Fibroblast of gingiva (primary cell): ENCODE measurements around the gene ALG1.
"Not testable (repeated sequence)": the region's sequence is repeated elsewhere in the genome, so short reads cannot be mapped to it uniquely, and the experiment has no call there.

Experiments
- DNase-seq: peaks from one replicate; pipeline ENCODE4 v3.0.0-alpha.2; 2011; ENCODE audit warnings: low read depth

The ALG1 gene

DNA sequence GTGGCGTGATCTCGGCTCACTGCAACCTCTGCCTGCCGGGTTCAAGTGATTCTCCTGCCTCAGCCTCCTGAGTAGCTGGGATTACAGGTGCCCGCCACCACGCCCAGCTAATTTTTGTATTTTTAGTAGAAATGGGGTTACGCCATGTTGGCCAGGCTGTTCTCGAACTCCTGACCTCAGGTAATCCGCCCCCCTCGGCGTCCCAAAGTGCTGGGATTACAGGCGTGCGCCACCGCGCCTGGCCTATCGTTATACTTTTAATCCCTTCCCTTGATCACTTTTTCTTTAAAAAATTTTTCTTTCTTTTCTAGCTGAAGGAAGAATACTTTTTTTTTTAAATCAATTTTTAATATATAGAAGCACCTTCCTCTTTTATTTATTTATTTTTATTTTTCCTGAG lies 2.1 kb downstream of the ALG1 start:
- DNase-seq: not testable (repeated sequence)

DNA sequence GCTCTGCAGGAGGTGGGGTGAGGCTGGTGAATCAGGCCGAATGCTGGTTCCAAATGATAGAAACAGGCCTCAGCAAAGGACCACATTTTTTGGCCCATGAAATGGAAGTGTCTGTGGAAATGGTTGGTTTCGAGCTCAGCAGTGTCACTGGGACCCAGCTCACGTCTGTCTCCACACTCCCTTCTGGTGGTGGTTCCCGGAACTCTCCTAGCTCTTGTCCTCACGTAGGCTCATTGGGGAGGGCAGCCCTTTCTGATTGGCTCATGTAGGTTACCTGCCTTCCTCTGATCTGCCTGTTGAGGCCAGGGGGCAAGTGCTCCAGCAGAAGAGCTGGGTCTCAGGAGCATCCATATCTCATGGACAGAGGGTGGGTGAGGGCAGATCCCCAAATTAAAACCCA lies 4.0 kb downstream of the ALG1 start:
- DNase-seq: no peak

- no peak for DNase-seq
Observed at GRCh38 chr16:5077304-5077703, 5.7 kb downstream of the ALG1 start.

DNA sequence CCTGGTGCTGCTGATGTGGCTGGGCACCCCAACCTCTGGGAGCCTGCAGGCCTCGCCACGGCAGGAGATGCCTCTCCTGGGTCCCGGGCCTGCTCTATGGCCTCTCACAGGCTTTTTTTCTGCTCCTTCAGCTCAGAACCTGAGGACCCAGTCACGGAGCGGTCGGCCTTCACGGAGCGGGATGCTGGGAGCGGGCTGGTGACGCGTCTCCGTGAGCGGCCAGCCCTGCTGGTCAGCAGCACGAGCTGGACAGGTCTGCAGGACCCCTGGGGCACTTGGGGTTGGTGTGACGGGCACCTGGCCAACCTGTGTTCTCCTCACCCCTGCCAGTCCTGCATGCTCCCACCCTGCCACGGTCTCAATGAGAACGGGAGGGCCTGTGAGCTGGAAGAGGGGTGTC lies 7.0 kb downstream of the ALG1 start:
- DNase-seq: no peak

DNA sequence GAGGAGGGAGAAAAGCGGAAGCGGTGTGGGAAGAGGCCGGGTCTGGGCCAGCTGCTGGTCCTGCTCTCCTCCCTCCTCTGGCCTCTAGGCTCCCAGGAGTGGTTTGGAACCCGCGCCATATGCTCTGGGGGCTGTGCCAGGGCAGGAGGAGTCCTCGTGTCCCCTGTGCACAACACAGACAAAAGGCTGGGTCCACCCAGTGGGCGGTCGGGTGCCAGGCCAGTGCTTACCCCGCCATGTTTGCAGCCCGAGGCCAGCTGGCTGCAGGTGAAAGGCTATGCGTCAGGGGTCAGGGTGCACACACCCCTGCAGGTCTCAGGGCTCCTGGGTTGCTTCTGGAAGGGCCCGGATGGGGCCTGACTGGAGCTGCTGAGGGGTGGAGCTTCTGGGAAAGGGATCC lies 8.8 kb downstream of the ALG1 start:
- not testable (repeated sequence) for DNase-seq

DNA sequence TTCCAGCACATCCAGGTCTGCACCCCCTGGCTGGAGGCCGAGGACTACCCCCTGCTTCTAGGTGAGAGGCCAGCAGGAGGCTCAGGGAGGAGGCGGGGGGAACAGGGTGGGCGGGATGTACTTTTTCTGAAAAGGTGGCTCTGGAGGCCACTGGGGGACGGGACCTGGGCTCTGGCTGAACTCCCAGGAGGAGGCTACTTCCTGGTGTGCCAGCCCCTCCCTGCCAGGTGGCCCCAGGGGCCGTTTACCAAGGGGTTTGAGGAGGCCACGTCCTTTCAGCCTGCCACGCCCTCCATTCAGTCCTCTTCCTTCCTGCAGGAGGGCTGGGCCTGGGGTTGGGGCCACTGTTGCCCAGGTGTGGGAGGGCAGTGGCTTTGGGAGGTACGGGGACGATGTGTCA lies 9.4 kb downstream of the ALG1 start:
- DNase-seq: not testable (repeated sequence)

DNA sequence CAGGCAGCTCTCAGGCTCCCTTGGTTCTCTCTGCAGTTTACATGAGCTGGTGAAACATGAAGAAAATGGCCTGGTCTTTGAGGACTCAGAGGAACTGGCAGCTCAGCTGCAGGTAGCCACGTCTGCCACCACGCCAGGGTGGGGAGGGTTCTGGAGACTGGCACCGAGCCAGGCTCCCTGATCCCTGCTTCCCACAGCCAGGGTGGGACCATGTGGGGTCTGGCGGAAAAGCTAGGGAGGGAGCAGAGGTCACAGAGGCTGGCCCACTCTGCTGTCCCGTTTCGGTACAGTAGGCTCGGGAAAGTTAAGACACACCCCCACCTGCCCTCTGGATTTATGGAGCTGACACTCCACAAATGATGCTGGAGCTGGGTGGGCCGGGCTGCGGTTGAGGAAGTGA lies 12.0 kb downstream of the ALG1 start:
- not testable (repeated sequence) for DNase-seq

- not testable (repeated sequence) for DNase-seq
Observed at GRCh38 chr16:5084099-5084731, 12.6 kb downstream of the ALG1 start.

- peak; percentile 23 for DNase-seq
Observed at GRCh38 chr16:5084802-5085201, 13.2 kb downstream of the ALG1 start.

- not testable (repeated sequence) for DNase-seq
Observed at GRCh38 chr16:5085716-5086115, 14.1 kb downstream of the ALG1 start.

- not testable (repeated sequence) for DNase-seq
Observed at GRCh38 chr16:5088086-5088790, 16.6 kb downstream of the ALG1 start.

- DNase-seq: not testable (repeated sequence)
Observed at GRCh38 chr16:5088936-5089335, 17.3 kb downstream of the ALG1 start.

DNA sequence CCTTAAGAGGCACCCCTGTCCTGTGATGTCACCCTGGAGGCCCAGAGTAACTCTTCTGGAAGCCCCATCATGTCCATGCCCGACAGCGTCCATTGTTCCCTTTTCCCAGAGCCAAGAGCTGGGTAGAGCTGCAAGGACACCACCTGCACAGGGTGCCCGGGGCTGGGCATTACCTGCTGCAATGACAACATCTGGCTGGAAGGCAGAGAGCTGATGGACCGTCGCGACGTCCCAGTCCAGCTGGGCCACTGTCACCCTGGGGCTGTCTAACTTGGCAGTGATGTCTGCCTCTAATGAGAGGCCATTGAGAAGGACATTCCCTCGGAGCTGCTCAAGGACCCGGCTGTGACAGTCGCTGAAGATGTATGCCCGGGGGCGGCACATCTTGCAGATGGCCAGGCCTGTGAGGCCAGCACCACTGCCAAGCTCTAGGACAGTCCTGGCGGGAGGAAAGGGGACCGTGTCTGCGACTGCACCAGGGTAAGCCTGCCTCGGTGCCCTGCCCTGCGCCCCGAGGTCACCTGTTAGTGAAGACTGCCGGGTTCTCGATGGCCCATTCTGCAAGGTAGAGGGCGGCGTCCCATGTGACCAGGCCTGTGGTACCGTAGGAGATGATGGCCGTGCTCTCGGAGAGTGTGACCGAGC lies 18.4 kb downstream of the ALG1 start:
- not testable (repeated sequence) for DNase-seq

DNA sequence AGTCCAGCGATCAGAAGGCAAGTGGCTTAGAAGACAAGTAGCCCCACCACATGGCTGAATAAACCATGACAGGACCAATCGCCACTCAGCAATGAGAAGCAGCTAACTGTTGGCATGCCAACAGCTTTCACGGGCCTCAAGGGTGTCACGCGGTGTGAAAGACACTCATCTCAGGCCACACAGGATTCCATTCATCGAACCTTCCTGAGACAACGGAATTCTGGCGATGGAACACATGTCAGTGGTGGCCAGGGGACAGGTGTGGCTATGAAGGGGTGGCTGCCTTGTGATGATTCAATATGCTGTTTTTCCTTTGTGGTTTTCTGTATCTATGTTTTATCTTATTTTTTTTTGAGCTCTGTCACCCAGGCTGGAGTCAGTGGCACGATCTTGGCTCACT lies 18.9 kb downstream of the ALG1 start:
- not testable (repeated sequence) for DNase-seq

DNA sequence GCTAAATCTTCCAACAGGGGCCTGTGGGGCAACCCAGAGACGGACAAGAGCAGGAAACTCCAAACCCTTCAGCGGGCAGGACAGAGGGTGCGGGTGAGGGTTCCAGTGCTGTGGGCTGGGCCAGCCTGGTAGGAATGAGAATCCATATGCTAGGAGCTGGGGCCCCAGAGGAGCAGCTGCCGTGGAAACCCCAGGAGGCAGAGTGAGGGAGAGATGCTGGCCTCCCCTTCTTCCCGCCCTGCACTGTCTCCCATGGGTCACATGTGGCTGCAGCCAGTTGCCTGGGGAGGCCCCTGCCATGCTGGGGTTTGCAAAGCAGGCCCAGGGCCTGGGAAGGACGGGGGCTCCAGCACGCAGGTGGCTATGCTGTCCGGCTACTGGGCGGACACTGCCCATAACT lies 21.4 kb downstream of the ALG1 start:
- DNase-seq: not testable (repeated sequence)

GRCh38 chr16:5093746-5094145 lies 22.1 kb downstream of the ALG1 start:
- not testable (repeated sequence) for DNase-seq

- DNase-seq: not testable (repeated sequence)
Observed at GRCh38 chr16:5095145-5095830, 23.6 kb downstream of the ALG1 start.

DNA sequence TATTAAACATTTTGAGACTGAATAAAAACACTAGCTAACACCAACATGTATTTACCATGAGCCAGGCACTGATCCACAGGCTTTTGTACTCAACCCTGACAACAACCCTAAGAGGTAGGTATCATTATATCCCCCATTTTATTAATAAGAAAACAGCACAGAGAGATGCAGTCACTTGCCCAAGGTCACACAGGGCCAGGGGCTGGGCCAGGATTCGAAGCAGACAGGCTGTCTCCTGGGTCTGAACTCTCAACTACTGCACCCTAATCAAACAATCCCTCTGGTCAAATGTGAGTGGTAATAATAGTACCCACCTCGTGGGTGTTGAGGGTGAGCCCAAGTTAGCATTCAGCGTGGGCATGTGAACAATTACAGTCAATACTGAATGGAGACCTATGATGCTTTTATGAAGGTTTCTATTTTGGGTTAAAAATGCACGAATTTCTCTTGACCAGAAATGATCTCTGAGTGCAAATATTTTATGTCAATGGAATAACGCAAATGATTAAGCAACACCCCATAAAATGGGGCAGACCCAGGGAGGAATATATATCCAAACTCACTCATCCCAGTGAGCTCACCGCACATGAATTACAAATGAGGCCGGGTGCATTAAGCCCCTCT lies 24.9 kb downstream of the ALG1 start:
- not testable (repeated sequence) for DNase-seq

DNA sequence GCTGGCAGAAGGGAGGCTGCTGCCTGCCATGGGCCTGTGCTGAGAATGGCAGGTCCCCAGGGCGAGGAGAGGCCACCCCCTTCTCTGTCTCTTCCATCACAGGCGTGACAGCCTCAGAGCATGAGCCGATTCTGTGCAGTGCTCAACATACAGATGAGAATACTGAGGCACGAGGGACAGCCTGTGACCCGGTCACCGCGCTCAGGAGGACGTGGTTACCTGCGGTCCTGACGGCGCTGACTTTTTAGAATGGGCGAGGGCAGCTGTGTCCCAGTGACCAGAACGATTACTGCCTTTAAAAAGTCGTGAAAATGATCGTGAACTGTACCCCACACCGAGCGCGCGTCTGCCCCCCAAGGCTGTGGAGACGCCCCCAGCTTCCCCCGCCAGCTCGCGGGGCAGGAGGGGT lies 25.4 kb downstream of the ALG1 start:
- DNase-seq: not testable (repeated sequence)

DNA sequence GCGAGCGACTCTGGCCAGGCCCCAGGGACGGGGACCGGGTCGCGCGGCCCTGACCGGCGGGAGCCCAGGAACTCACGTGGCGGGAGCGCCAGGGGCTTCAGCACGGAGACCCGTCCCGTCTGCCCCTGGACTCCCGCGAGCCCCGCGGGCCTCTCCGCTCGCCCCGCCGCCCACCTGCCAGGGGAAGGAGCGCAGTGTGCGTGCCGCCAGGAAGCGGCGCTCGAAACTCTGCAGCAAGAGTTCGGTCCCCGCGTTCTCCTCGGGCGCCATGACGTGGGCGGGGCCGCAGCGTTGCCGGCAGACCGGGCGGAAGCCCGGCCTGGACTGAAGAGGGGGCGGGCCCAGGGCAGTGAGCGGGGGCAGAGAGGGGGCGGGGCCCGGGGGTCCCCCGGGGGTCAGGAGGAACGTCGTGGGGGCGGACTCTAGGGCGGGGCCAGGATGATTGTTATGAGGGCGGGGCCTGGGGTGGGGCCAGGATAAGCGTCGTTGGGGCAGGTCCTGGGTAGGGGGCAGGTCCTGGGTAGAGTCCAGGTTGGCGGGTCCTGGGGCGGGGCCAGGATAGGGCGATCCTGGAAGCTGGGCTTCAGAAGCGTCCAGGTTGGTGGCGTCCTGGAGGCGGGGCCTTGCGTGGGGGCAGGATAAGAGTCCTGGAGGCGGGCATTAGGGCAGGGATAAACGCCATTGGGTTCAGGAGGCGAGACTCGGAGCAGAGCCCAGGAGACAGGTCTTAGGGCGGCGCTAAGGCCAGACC lies 26.0 kb downstream of the ALG1 start, which contains the start of gene EEF2KMT:
Gene EEF2KMT, minus strand, starts transcription at position 326 of the 751 bp plus-strand sequence. Its CDS starts 56 bp downstream, at position 270.
- DNase-seq: peak; percentile 100
